Ascending aorta (tissue), 2 donors: ENCODE measurements around the gene CCL21. TPM values are rescaled to one million over a fixed set of nuclear protein-coding genes. Genes with fewer than 3 reads are reported as not detected.

Experiments
- DNase-seq, 2 donors: peaks; one replicate each; pipeline ENCODE4 v3.0.0-alpha.2; 2019; ENCODE audit warnings: low spot score in 2 of 2
- H3K27ac ChIP-seq, 2 donors: fragments of 200-600 bp; sonication (generic); one replicate each; pipeline ENCODE4 v1.5.1; 2016 to 2017; ENCODE audit warnings: mild to moderate bottlenecking in 1 of 2
- H3K27me3 ChIP-seq: fragments of 200-600 bp; sonication (generic); one replicate; pipeline ENCODE4 v1.5.1; 2017
- H3K36me3 ChIP-seq, 2 donors: fragments of 200-600 bp; sonication (generic); one replicate each; pipeline ENCODE4 v1.5.1; 2016
- H3K4me1 ChIP-seq, 2 donors: fragments of 200-600 bp; sonication (generic); one replicate each; pipeline ENCODE4 v1.5.1; 2016 to 2017; ENCODE audit warnings: mild to moderate bottlenecking in 1 of 2
- H3K4me3 ChIP-seq, 2 donors: fragments of 200-600 bp; sonication (generic); one replicate each; pipeline ENCODE4 v1.5.1; 2016 to 2017; ENCODE audit warnings: mild to moderate bottlenecking in 1 of 2
- H3K9me3 ChIP-seq, 2 donors: fragments of 200-600 bp; sonication (generic); one replicate each; pipeline ENCODE4 v1.5.1; 2016
- intact Hi-C: fragments of 100-400 bp; cut with DNase I; formaldehyde crosslinking; loops from one replicate; pipeline ENCODE4 v1.15.1; 2023
- total RNA-seq: library from RNA; depleted of rRNA; stranded (reverse); fragments of >200 nt; gene quantifications from one replicate; pipeline ENCODE4 v1.1.0, GENCODE V29; 2016
- TF ChIP-seq, protein P1 (sequence below), 3 experiments: fragments of 200-600 bp in 2 of 3; fragments of 450-650 bp in 1 of 3; sonication (generic) in 2 of 3; IDR thresholded peaks; one replicate each; pipeline ENCODE4 v1.5.1; 2016 to 2019; ENCODE audit warnings: antibody characterized with exemption in 3 of 3, mild to moderate bottlenecking in 1 of 3, moderate library complexity in 1 of 3

CCL21 gene
- total RNA-seq, 1 donor from 2014 or later = 7.9 TPM

DNA sequence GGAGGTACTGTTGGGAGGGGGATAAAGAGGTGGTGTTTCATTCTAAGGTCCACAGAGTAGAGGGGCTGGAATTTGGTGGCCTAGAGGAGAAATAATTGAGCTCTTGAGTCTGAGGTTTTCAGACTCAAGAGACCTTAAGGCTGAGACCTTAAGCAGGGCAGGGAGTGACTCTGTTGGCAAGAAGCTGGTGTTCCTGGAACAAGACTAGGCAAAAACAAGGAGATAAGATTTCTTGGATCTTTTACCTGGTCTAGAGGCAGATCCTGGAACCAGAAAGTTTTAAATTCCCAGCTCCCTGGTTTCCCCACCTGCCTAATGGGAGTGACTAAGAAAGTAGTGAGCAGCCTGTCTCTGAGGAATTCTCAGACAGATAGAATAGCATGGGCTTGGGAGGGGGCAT lies 4.1 kb upstream of the CCL21 start:
- Histone ChIP-seq H3K4me1 (no peaks in the 10 kb centered on the region), H3K27me3 (no peaks in the 10 kb centered on the region), H3K36me3 (no peaks in the 10 kb centered on the region), H3K9me3 (no peaks in the 10 kb centered on the region), H3K27ac (no peak overlapping the region), H3K4me3 (no peak overlapping the region)
- intact Hi-C loops = no loop called here
- TF ChIP-seq, protein P1, sequence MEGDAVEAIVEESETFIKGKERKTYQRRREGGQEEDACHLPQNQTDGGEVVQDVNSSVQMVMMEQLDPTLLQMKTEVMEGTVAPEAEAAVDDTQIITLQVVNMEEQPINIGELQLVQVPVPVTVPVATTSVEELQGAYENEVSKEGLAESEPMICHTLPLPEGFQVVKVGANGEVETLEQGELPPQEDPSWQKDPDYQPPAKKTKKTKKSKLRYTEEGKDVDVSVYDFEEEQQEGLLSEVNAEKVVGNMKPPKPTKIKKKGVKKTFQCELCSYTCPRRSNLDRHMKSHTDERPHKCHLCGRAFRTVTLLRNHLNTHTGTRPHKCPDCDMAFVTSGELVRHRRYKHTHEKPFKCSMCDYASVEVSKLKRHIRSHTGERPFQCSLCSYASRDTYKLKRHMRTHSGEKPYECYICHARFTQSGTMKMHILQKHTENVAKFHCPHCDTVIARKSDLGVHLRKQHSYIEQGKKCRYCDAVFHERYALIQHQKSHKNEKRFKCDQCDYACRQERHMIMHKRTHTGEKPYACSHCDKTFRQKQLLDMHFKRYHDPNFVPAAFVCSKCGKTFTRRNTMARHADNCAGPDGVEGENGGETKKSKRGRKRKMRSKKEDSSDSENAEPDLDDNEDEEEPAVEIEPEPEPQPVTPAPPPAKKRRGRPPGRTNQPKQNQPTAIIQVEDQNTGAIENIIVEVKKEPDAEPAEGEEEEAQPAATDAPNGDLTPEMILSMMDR (IDR thresholded peaks at IDR 0.05) = no peak
- no peak for DNase-seq

- Histone ChIP-seq H3K4me1 (no peaks in the 10 kb centered on the region), H3K36me3 (no peaks in the 10 kb centered on the region), H3K9me3 (no peaks in the 10 kb centered on the region), H3K4me3 (no peak overlapping the region), H3K27me3 (no peaks in the 10 kb centered on the region), H3K27ac (no peak overlapping the region)
- intact Hi-C loops = no loop called here
- TF ChIP-seq, protein P1 (IDR thresholded peaks at IDR 0.05) = no peak
- no peak for DNase-seq
Measured at GRCh38 chr9:34712140-34712539, 2.2 kb upstream of the CCL21 start.

DNA sequence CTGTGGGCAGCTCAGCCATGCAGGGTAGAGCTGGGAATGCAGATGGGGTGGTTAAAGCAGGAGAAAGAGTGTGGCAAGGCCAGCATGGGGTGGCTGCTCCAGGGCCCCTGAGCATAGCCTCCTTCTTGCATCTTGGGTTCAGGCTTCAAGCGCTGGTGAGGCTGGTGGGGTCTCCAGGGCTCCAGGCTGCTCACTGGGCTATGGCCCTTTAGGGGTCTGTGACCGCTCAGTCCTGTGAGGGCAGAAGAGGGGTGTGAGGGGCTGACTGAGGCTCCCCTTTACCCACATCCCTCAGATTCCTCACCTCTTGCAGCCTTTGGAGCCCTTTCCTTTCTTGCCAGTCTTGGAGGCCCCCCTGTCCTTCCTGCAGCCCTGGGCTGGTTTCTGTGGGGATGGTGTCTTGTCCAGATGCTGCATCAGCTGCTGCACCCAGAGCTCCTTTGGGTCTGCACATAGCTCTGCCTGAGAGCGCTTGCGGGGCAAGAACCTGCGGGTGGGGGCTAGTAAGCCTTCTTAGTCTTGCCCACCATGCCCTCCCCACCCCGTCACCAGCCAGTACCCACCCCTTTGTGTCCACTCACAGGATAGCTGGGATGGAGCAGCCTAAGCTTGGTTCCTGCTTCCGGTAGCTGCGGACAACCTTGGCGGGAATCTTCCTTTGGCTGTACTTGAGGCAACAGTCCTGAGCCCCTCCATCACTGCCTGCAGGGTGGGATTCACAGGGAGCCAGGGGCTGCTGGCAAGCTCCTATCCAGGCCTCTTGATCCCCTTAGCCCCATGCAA lies 549 bp downstream of the CCL21 start:
- no peaks in the 10 kb centered on the region for H3K4me1 ChIP-seq
- TF ChIP-seq, protein P1 (IDR thresholded peaks at IDR 0.05) = no peak
- H3K4me3 ChIP-seq = no peak overlapping the region
- intact Hi-C loops = no loop called here
- no peaks in the 10 kb centered on the region for H3K9me3 ChIP-seq
- no peaks in the 10 kb centered on the region for H3K27me3 ChIP-seq
- no peaks in the 10 kb centered on the region for H3K36me3 ChIP-seq
- H3K27ac ChIP-seq = no peak overlapping the region
- no peak for DNase-seq

DNA sequence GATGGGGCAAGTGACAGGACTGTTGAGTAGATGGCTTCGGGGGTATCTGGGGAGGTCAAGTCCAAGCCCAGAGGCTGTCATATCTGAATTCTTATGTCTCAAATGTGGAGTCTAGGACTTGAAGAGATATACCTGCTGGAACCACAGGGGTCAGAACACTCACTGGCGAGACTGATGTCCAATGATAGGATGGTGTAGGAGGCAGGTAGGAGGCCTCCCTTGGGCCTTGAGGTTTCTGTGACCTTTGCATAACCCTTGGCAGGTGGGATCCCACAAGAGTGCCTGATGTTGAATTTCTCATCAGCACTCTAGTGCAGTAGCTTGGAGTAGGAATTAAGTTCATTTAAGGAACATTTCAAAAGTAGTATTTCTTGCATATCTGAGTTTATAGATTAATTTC lies 2.8 kb downstream of the CCL21 start:
- Histone ChIP-seq H3K27ac (no peak overlapping the region), H3K4me1 (no peaks in the 10 kb centered on the region), H3K9me3 (no peaks in the 10 kb centered on the region), H3K4me3 (no peak overlapping the region), H3K27me3 (no peaks in the 10 kb centered on the region), H3K36me3 (no peaks in the 10 kb centered on the region)
- peak in 1 of 2 donors; percentile 13 for DNase-seq
- intact Hi-C loops = no loop called here
- TF ChIP-seq, protein P1 (IDR thresholded peaks at IDR 0.05) = no peak

GRCh38 chr9:34701769-34702736 lies 7.9 kb downstream of the CCL21 start:
- peak; percentile 20 to 92 for DNase-seq
- Histone ChIP-seq H3K9me3 (no peaks in the 10 kb centered on the region), H3K4me3 (peak overlapping the region; percentile 59 to 73), H3K36me3 (no peaks in the 10 kb centered on the region), H3K4me1 (no peaks in the 10 kb centered on the region), H3K27ac (peak overlapping the region; percentile 87 to 91), H3K27me3 (no peaks in the 10 kb centered on the region)
- intact Hi-C loops = loop anchor here (1.0 to 5.0 kb wide), 3 partner anchors 37 to 290 kb away; partner anchors contain the start of gene RPP25L
- TF ChIP-seq, protein P1 (IDR thresholded peaks at IDR 0.05) = peak; percentile 91 to 99 (median 98)
